Activated CD4-positive, CD25-positive, alpha-beta regulatory T cell treated with anti-CD3 and anti-CD28 coated beads, Interleukin-2, amount 50 U/mL, for 24 hours (primary cell): ENCODE data around the gene KLHL29.

Experiments used
- ATAC-seq, 2 donors: fragments of 150-1000 bp; cut with Tn5 transposase; one replicate each; pipeline ENCODE4 v1.10.0; 2021; ENCODE audit warnings: mild to moderate bottlenecking in 1 of 2, moderate library complexity in 1 of 2

Gene KLHL29

DNA sequence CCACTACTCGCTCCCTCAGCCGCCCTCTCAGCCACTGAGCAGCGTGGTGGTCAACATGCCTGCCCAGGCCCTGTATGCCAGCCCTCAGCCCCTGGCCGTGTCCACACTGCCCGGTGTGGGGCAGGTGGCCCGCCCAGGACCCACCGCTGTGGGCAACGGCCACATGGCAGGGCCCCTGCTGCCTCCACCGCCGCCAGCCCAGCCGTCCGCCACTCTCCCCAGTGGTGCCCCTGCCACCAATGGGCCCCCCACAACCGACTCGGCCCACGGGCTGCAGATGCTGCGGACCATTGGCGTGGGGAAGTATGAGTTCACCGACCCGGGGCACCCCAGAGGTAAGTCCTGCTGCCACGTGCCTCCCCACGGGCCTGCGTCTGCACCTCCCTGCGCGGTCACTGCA lies 257.5 kb downstream of the KLHL29 start:
- no peak for ATAC-seq

DNA sequence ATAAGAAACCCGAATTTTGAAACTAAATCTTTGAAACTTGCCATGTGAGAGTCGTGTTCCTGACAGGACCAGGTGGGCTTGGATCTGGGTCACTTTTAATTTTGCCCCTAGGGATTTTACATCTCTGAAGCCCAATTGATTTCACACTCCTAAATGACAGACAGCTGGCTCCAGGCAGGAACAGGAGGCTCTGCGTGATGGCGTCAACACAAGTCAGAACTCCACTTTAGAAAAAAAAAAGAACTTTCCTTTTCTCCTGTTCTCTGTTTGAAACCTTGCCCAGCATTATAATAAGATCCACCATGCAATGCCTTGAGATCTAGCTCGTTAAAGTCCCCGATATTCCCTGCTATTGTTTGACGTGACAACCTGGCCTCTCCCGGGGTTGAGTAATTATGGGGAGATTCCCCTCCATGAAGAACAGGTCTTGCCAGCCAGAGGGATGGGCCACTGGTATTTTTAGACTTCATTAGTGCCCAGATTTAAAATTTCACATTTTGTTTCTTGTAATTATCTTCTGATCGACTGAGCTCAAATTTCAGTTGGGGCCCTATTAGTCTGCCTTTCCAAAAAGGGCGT lies 260.3 kb downstream of the KLHL29 start:
- no peak for ATAC-seq

DNA sequence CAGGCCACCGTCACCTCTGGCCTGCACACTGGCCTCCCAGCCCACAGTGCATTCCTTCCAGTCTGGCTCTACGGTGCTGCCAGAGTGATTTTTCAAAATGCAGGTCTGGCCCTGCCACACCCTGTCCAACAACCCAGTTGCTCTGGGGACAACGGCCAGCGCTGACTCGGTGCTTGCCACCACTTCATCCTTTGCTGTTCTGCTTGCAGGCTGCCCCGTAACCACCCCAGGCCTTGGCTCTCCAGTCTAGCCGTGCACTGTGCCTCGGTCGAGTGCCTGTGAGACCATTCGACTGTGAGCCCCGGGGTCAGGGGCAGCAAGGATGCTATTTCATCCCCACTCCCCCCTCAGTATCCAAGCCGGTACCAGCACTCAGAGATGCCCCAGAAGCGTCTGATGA lies 262.6 kb downstream of the KLHL29 start:
- ATAC-seq, result no peak

DNA sequence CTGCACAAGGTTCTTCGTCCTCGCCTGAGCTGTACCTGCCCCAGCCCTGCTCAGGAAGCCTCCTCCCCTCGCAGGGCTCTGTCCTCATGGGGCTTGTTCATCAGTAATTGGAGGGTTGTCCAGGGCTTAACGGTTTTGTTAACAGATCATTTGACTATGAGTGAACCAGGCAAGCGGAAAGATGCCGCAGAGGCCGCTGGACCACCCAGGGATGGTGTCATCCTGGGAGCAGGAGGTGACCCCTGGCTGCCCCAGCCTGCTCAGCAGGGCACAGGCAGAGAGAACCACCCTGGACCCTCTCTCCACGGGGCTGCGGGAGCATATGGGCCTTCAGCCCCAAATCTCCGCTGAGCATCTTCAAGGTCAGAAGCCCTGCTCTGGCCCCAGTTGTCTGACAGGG lies 264.3 kb downstream of the KLHL29 start:
- no peak for ATAC-seq

DNA sequence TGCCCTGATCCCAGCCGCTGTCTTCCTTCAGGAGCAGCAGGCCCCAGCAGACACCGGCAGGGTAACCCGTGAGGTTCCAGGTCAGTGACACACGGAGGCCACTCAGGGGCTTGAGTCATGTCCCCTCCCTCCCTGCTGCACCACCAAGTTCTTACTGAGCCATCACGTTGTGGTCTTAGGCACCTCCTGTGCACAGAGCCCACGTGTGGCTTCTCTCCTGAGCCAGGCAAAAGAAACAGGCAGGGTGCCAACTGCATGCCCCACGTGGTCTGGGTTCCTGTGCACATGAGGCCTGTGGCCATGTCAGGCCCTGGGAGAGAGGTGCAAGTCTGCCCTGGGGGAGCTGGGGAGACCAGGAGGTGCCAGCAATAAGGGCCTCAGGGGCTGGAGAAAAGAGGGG lies 264.8 kb downstream of the KLHL29 start:
- ATAC-seq, result no peak

DNA sequence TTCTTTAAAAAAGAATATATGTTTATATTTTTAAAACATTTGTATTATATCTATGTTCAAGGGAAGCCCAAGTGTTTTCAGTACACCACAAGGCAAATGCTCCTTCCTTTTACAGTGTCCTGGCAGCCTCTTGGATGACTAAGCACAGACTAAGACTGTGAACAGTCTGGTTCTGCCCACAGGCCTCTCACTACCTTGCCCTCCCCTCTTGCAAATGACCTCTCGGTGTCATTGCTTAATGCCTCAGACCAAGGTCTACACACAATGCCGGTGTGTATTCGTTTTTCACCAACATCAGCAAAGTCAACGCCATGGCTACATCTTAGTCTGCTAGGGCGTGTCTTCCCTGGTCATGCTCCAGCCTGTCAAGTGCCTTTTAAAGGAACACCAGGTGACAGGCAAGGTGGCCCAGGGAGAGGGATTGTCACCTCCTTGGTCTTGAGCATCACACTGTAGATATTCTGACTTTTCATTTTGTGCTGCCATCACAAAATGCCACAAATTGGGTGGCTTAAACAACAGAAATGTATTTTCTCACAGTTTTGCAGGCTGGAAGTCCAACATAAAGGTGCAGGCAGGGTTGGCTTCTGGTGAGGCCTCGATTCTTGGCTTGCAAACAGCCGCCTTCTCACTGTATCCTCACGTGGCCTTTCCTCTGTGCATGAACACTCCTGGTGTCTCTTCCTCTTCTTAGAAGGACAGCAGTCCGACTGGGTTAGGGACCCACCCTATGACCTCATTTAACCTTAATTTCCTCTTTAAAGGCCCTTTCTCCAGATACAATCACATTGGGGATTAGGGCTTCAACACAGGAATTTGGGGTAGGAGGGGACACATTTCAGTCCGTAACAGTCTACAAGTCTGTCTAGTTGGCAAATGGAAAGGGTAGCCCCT lies 266.5 kb downstream of the KLHL29 start:
- no peak for ATAC-seq

DNA sequence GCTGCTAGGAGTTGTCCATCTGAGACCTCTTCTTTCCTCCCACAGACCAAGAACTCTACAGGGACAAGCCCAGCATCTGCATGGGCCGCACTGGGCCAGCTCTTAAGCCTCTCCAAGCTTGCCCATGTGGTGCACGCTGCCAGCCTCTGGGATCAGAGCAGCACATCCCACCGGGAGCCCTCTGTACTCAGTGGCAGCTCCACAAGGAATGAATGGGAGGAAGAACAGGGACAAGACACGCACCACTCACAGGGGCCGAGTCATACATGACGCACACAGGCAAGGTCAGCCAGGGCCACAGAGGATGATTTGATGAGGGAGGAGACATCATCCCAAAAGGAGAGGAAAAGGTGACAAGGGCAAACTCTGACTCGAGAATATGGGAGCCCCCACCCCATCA lies 268.3 kb downstream of the KLHL29 start:
- ATAC-seq, result no peak

DNA sequence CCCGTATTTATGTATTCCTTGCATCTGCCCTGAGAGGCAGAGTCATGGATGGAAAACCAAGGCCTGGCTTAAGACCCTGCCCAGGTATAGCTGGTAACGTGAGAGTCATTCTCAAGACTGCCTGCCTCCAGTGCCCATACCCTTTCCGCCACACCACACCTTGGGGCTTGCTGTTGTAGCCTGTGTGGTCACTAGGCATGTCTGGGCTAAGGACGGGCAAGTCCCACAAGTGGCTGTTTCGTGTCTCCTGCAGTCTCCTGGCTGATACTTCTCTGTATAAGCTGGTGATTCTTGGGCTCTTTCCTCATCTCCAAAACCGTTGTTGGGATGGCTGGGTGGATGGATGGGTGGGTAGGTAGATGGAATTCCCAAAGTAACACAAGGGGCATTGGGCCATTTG lies 269.8 kb downstream of the KLHL29 start:
- no peak for ATAC-seq

DNA sequence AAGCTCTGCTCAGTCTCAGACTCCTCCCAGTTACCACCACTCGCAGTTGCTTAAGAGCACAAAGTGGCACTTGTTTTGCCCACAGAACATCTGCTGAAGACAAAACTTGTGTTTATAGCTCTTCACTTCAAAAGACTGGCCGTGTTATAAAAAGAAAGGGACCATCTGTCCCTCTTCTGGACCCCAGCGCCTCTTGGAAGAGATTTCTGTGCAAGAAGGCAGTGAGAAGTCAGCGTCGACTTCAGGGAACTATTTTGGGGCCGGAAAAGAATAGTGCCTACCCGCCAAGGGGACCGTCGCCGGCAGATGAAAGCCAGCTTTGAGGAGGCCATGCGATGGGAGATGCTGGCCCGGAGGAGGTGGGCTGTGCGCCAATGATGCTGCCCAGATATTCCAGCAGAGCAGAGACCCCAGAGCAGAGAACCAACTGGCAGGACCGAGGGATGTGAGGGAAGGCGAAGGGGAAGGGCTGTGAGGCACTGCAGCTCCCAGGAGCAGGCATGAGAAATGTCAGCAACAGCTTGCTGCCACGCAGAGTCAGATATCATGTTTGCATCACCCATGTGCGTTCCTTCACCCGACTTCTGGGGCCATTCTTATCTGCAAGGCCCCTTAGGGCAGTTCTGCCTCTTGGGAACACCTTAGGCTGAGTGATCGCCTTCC lies 271.1 kb downstream of the KLHL29 start:
- ATAC-seq, result no peak

DNA sequence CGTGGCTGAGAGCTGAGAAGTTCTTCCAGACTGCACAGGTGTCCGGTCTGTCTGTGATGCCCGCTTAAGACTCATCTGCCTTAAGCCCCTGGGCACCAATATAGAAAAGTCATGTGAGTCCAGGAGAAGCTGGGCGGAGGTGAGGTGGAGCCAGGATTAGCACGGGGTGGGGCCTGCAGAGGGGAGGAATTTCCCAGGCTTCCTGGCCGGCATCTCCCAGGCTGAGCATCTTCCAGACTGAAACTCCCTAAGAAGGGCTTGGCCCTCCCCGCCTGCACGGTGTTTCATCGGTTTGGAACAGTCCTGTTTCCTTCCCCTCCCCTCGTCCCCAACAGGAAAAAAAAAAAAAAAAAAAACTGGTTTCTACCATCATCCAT lies 271.6 kb downstream of the KLHL29 start:
- no peak for ATAC-seq

DNA sequence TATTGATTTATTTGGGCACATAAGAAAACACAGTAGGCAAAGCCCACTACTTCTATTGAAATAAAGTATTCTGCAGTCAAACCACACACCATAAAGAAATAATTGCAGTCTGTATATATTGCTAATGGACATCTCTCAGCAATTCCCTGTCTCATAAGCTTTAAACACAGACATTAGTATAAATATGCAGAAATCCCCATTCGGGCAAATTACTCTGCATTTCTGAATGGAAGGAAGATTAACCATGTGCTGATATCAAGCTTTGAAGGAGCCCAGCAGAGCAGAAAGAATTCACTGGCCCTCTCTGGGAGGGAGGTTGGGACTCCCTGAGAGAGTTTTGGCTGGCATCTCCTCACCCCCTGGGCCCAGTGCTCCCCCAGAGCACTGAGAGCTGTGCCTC lies 272.4 kb downstream of the KLHL29 start:
- ATAC-seq, result no peak

DNA sequence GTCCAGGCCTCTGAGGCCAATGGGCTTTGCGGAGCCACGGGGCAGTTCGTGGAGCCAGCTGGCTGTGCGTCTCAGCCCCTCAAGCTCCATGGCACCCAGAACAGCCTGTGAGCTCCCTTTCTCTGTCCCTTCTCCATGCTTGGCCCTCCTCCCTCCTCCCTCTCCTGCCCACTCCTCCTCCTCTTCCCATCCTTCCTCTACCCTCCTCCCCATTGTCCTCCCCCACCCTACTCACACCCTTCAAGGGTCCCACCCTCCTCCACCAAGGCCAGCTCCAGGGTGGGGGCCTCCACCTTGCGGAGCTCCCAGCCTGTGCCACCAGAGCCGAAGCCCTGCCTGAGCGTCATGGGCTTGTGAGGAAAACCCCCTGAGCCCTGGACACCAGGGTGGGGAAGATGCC lies 273.0 kb downstream of the KLHL29 start:
- ATAC-seq, result no peak

DNA sequence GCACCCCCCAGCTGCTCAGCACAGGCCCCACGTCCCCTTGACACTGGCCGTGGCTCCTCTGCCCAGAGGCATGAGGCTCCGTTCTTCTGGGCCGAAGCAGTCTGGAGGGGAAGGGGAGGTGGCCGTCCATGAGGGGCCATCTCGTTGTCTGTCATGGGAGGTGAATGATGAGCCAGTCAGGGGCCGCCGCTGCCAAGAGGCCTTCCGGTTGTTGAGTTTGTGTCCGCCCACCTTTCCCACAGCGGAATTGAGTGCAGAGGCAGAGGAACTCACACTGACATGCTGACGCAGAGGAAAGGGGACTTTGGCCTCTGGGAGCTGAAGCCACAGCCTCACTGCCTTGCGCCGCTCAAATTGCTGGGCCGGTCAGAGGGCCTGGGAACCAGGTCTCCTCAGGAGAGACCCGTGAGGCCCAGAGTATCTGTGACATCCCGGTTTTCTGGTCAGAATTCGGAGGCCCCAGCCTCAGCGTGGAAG lies 273.5 kb downstream of the KLHL29 start:
- peak in 1 of 2 donors; percentile 19 for ATAC-seq

DNA sequence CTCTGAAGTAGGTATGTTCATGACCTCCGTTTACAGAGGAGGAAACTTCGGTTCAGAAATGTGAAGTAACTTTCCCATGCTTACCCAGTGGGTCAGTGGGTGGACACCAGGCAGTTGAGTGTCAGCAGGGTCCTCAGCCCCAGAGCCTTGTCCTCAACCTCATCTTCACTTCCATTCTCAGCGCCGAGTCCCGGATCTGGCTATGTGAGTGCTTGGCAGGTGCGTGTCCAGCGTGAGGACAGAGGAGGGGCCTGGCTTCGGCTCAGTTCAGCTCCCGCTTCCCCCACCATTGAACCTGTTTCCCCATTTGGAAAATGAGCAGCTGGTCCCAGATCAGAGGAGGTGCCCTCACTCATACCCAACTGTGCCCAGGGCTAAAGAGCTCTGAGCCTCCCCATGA lies 274.3 kb downstream of the KLHL29 start:
- ATAC-seq, result no peak

DNA sequence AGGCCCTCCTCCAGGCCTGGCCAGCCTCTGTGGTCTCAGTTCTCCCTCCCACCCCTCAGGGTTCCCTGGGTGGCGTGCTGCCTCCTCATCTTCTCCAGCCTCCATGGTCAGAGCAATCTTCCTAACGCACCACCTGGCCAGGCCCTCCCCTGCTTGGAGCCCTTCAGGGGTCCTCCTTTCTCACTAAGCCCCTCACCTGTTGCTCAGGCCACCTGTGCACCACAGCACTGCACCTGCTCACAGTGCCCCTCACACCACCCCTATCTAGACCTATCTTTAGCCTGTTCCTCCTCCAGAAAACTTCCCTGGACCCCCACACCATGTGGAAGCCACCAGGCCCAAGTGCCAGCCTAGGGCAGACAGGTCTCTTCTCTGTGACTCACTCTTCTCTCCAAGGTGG lies 274.8 kb downstream of the KLHL29 start:
- ATAC-seq, result no peak

DNA sequence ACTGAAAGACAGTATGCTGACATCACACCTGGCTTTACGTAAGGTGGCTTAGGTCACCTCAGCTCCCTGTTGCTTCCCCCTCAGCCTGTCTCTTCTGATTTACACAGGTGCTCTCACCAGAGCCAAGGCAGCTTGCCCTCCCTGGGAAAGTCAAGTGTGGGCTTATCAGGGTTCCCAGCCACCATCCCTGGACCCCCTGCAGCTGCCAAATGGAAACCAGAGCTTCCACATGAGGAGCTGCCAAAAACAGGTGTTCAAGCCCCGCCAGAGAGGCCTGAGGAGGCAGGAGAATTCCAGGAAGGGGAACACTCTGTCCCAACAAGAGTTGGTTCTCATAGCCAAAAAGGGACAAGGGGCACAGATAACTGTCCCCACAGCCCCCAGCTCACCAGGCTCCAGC lies 275.3 kb downstream of the KLHL29 start:
- no peak for ATAC-seq

DNA sequence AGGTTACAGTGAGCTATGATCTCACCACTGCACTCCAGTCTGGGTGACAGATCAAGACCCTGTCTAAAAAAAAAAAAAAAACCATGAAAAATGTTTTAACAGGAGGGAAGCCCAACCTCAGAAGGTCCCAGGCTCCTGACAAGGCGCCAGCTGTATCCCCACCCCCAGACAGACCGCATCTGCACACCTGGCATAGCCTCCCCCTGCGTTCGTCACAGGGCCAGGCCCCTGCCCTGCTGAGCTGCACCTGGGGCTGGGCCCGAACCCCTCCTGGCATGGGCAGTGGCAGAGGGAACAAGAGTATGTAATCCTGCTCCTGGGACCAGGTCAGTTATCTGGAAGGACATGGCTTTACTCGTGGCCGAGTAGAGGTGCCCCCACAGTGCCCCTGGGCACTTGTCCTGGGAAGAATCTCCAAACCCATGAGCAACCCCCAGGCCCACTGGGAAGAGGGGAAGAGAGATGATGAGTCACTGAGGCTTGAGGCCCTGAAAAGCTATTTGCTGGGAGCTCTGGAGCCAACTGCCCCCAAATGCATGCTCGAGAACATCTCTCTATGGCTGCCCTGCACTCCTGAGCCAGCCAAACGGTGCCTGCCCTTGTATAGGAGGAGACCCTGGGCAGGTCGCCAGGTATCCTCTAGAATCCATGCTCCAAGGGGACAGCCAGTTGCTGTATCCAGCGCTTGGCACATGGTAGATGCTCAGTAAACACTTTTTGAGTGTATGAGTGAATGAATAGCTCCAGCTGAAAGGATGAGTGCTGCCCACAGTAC lies 276.5 kb downstream of the KLHL29 start:
- no peak for ATAC-seq

DNA sequence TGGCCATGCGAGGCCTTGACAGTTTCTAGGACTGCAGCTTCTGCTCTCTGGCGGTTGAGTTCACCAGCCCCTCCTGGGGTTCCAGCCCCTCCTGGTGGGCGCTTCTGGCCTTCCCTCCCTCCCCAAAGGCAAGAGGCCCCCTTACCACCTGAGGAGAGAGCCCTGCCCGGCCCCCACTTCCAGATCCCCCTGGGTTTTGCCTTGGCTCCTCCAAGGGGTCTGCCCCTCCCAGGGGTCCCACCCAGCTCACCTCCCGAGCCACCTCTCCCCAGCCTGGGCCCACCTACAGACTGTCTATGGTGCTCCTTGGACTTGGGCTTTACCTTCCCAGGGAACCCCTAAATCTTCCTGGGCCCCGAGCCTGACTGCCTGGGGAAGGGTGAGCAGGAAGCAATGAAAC lies 277.5 kb downstream of the KLHL29 start:
- ATAC-seq, result no peak

DNA sequence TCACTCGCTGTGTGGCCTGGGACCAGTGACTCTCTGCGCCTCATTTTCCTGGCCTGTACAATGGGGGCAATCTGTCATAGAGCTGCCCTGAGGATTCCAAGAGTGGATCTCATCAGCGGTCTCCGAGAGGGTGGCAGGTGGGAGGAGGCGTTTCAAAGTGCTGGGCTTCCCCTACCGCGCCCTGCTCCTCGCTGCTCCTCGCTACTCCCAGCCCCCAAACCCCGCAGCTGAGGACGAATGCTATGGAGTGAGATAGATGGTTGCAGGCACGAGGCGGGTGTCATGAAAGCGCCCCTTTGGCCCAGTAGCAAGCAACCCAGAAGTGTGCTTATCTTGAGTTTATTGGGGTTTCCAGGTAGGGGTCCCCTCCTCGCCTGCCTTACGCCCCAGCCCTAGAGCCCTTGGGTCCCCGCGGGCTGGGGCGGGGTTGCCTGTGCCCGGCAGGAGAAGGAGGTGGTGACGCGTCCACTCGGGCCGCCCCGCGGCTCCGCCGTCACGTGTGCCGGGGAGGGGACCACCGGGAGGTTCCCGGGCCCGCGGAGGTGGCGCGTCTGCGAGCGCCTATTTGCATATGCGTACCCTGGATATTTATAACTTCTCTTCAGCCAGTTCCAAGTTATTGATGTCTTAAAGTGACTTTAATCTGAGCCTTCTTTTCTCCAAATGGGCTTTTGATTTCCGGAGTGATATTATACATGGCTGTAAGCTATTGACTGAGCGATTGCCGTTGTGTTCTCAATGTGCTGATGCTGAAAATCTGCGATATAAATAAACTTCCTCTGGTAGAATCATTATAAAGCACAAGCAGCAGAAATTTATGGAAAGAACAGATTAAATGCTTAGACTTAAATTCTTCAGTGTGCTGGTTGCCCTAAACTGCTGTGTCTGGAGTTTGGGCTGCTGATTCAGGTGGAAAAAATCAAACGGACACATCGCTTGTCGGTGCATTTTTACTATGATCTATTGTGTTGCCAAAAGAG lies 278.3 kb downstream of the KLHL29 start:
- no peak for ATAC-seq

DNA sequence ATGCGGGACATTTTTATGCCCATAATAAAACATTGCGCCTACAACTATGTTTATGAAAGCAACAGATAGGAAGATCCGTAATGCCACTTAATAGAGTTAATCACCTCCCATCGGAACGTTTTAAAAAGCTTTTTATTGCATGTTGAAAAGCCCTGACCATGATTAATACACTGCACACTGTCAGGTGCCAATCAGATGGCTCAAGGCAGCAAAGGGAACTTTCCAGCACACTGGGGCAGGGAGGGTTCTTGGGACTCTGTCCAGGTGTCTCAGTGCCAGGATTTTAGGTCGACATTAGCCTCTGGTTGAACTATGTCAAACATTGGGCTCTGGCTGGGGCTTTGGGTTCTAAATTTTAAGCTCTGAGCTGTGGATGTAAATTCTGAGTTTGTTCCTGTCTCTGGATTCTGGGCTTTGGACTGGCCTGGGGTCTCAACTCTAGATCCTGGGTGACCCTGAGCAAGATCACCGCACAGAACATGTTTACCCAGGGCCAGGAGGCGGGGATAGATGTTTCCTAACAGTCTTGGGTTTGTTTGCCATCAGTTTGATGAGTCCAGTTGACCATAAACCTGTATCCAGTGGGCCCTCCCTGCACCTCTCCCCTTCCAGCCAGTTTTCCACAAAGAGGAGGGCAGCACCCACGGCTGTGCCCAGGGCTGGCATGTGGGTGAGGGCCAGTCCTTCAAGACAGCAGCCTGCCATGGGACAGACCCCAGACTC lies 279.2 kb downstream of the KLHL29 start:
- no peak for ATAC-seq
